ENCODE measurements around the gene ZNF76. TPM values are rescaled to one million over a fixed set of nuclear protein-coding genes. Genes with fewer than 3 reads are reported as not detected.

ZNF76 gene
- total and polyA plus RNA-seq, 2 of the 13 experiments (the other 11 are each of a cell fraction or from before 2014, with no cell fraction given), result 13.2 to 26.4 TPM

DNA sequence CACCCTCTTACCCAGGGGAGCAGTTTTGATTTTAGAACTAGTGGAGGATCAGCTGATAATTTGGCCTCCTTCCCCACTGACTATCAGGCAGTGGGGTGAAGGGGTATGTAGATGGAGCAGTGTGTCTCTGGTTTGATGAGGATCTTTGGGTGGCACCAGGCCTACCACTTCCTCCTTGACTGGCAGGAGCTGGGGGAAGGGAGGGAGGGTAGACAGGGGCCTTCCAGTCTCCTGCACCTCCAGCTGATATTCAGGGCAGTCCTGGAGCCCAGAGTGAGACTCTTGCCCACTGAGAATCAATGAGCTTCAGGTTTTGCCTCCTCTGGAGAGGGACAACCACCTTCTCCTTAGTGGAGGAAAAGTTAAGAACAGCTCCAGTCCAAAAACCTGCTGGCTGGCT lies 41.3 kb downstream of the ZNF76 start:
- BruUV-seq (replicated peaks), result no TSS peak
- ChIA-PET CTCF (ENCODE audit: low intra/inter-chr PET ratio, low total read pairs) (no interaction called here), POLR2A (interaction anchor here (3.0 kb wide), 1 partner anchor 18 kb away, joined by 7 read pairs; no protein-coding TSS in a partner anchor)
- Histone ChIP-seq H3K27ac (ENCODE audit: extremely low read length, insufficient read depth, low read length) (no peak overlapping the region), H3K27me3 (ENCODE audit: control insufficient read depth in 1 of 2, insufficient read depth in 2 of 2, low read length in 2 of 2) (no peaks in the 10 kb centered on the region), H3K4me1 (ENCODE audit: insufficient read depth, low read length) (peaks cover 33% of the 10 kb centered on the region), H3K4me2 (ENCODE audit: low read depth, low read length) (no peak overlapping the region), H3K9ac (ENCODE audit: insufficient read depth, low read depth, low read length) (no peak overlapping the region), H3K79me2 (ENCODE audit: insufficient read depth, low read length) (no peaks in the 10 kb centered on the region), H2AFZ (ENCODE audit: low read length) (no peak overlapping the region), H4K20me1 (ENCODE audit: insufficient read depth, low read length) (no peaks in the 10 kb centered on the region), H3K36me3 (replicated peaks in 1 of 2; ENCODE audit: control insufficient read depth in 1 of 2, insufficient read depth in 2 of 2, low read length in 2 of 2) (no peaks in the 10 kb centered on the region), H3K4me3 (replicated peaks in 1 of 3; ENCODE audit: insufficient read depth in 1 of 3, low read depth in 2 of 3, low read length in 3 of 3) (no peak overlapping the region), H3K9me3 (ENCODE audit: low read length) (no peaks in the 10 kb centered on the region)
- FAIRE-seq (no peak), ATAC-seq (no peak), DNase-seq (ENCODE audit: low spot score) (no peak)
- intact Hi-C loops (cut with micrococcal nuclease; ENCODE audit: unreplicated experiment) (no loop called here), in situ Hi-C loops (cut with HindIII; ENCODE audit: extremely low pct_ligation_motif_present, low pct_unique_long_range_greater_than_20kb) (no loop called here)
- TF ChIP-seq, protein P1, sequence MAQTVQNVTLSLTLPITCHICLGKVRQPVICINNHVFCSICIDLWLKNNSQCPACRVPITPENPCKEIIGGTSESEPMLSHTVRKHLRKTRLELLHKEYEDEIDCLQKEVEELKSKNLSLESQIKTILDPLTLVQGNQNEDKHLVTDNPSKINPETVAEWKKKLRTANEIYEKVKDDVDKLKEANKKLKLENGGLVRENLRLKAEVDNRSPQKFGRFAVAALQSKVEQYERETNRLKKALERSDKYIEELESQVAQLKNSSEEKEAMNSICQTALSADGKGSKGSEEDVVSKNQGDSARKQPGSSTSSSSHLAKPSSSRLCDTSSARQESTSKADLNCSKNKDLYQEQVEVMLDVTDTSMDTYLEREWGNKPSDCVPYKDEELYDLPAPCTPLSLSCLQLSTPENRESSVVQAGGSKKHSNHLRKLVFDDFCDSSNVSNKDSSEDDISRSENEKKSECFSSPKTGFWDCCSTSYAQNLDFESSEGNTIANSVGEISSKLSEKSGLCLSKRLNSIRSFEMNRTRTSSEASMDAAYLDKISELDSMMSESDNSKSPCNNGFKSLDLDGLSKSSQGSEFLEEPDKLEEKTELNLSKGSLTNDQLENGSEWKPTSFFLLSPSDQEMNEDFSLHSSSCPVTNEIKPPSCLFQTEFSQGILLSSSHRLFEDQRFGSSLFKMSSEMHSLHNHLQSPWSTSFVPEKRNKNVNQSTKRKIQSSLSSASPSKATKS (CRISPR knock-in tag; IDR thresholded peaks at IDR 0.05), result no peak
- no peak for TF ChIP-seq SCMH1 (CRISPR knock-in tag; IDR thresholded peaks at IDR 0.05; ENCODE audit: borderline replicate concordance)
- no peak for TF ChIP-seq ZNF24 (IDR thresholded peaks at IDR 0.05)
- TF ChIP-seq ZKSCAN8 (CRISPR knock-in tag; IDR thresholded peaks at IDR 0.05; ENCODE audit: borderline replicate concordance), result no peak
- TF ChIP-seq, protein P2, sequence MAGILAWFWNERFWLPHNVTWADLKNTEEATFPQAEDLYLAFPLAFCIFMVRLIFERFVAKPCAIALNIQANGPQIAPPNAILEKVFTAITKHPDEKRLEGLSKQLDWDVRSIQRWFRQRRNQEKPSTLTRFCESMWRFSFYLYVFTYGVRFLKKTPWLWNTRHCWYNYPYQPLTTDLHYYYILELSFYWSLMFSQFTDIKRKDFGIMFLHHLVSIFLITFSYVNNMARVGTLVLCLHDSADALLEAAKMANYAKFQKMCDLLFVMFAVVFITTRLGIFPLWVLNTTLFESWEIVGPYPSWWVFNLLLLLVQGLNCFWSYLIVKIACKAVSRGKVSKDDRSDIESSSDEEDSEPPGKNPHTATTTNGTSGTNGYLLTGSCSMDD (CRISPR knock-in tag; IDR thresholded peaks at IDR 0.05), result no peak
- TF ChIP-seq ZNF12 (CRISPR knock-in tag; IDR thresholded peaks at IDR 0.05), result no peak
- no peak for TF ChIP-seq MBD4 (IDR thresholded peaks at IDR 0.05; ENCODE audit: borderline replicate concordance, low read length)
- TF ChIP-seq ZSCAN25 (CRISPR knock-in tag; IDR thresholded peaks at IDR 0.05), result no peak
- TF ChIP-seq ZNF451 (CRISPR knock-in tag; IDR thresholded peaks at IDR 0.05), result no peak
- no peak for TF ChIP-seq ZNF749 (CRISPR knock-in tag; IDR thresholded peaks at IDR 0.05; ENCODE audit: borderline replicate concordance)
- TF ChIP-seq ZBTB3 (CRISPR knock-in tag; IDR thresholded peaks at IDR 0.05; ENCODE audit: borderline replicate concordance, low read depth), result no peak
- TF ChIP-seq ZNF572 (CRISPR knock-in tag; IDR thresholded peaks at IDR 0.05), result no peak
